CD4-positive, alpha-beta T cell treated with Interleukin-17A for 4 hours (primary cell): ENCODE results near the gene PRR35.

ENCODE experiments used
- DNase-seq: peaks from one replicate; pipeline ENCODE4 v3.0.0-alpha.2; 2020; ENCODE audit warnings: mixed read lengths

Gene PRR35

DNA sequence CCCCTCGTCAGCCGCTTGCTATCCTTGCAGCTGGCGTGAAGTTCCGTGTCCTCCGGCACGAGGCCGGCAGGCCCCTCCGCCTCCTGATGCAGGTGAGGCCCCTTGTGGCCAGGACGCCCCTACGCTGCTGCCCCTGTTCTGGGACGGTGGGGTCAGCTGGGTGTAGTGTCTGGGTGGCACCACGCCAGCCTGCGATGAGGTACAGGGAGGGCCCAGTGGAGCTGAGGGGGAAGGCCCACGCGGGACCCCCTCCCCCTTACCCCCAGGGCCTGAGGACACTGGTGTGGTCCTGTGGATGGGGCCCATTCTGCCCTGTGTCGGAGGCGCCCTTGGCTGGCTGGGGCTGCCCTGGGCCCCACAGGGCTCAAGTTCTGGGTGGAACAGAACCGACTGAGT is 22.0 kb downstream of the PRR35 start:
- no peak for DNase-seq

- DNase-seq = no peak
These were observed 22.6 kb downstream of the PRR35 start for GRCh38 chr16:582614-583331.

DNA sequence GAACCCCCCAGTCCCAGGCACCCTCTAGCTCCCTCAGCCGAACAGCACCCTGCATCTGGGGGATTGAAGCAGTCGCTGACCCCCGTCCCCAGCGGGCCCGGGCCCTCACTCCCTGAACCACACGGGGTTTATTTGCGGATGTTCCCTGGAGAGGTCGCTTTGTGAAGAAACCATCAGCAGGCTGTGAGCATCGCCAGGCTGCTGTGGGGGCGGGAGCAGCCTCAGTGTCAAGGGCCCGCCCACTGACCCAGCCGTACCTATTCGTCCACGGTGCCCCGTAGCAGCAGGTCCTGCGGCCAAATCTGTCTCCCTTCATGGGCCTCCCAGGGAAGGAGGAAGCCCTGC is 23.2 kb downstream of the PRR35 start:
- no peak for DNase-seq

GRCh38 chr16:583815-584591 is 23.8 kb downstream of the PRR35 start:
- no peak for DNase-seq

GRCh38 chr16:585351-585750 is 25.2 kb downstream of the PRR35 start:
- no peak for DNase-seq

DNA sequence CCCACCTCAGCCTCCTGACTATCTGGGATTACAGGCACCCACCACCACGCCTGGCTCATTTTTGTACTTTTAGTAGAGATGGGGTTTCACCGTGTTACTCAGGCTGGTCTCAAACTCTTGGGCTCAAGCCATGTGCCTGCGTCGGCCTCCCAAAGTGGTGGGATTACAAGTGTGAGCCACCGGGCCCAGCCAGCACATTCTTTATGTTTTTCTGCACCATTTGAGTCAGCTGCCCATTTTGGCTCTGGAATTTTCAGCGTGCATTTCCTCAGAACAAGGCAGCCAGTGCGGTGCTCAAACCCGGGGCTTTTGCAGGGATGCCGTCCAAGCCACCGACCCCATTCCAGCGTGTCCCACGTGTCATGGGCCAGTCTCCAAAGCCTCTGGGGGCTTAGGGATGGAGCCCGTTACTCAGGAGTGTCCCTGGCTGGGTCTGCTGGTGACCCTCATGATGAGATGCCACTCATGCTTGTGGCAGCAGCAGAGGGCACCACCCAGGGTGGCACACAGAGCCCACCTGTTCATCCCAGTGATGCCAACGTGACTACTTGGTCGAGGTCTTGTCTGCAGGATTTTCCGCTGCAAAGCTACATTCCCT is 26.0 kb downstream of the PRR35 start:
- no peak for DNase-seq

- DNase-seq = no peak
These were observed 26.7 kb downstream of the PRR35 start for GRCh38 chr16:586645-587590.

DNA sequence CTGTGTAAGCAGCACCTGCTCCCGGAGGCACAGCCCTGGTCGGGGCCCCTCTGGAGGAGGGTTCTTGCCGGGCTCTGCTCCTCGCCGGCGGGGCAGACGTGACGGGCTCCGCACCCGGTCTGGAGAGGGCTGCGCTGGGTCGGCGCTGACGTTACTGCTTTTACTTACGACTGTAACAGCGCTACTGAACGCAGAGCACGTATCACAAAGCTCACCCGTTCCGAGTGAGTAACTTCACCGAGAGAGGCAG is 28.4 kb downstream of the PRR35 start:
- DNase-seq = peak; percentile 64

- DNase-seq = peak; percentile 98
These were observed 28.9 kb downstream of the PRR35 start for GRCh38 chr16:588889-589657.

- DNase-seq = peak; percentile 99
These were observed 29.5 kb downstream of the PRR35 start, which contains the start of gene RAB40C for GRCh38 chr16:589658-590187. RAB40C (plus strand) TSS chr16:590066; CDS start chr16:590292, 226 bp downstream.

DNA sequence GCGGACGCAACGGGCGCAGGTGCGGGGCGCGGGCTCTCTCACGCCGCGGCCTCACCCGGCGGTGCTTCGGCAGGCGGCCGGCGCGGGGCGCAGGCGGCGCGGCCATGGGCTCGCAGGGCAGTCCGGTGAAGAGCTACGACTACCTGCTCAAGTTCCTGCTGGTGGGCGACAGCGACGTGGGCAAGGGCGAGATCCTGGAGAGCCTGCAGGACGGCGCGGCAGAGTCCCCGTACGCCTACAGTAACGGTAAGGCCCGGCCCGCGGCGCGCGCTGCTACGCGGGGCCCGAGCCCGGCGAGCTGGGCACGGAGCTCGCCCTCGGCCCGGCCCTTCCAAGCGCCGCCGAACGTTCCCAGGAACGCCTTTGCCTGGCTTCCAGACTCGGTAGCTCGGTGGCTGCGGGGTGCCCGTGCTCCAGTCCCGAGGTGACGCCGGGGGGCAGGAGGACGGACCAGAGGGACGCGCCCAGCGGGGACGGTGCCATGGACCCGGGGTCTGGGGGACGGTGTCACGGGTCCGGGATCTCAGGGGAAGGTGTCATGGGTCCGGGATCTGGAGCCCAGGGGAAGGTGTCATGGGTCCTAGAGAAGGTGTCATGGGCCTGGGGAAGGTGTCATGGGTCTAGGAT is 30.1 kb downstream of the PRR35 start:
- no peak for DNase-seq

DNA sequence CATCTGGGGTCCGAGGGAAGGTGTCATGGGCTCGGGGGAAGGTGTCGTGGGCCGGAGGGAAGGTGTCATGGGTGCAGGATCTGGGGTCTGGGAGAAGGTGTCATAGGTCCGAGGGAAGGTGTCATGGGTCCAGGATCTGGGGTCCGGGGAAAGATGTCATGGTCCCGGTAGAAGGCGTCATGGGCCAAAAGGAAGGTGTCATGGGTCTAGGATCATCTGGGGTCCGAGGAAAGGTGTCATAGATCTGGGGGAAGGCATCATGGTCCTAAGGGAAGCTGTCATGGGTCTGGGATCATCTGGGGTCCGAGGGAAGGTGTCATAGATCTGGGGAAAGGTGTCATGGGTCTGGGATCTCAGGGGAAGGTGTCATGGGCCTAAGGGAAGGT is 30.6 kb downstream of the PRR35 start:
- no peak for DNase-seq

DNA sequence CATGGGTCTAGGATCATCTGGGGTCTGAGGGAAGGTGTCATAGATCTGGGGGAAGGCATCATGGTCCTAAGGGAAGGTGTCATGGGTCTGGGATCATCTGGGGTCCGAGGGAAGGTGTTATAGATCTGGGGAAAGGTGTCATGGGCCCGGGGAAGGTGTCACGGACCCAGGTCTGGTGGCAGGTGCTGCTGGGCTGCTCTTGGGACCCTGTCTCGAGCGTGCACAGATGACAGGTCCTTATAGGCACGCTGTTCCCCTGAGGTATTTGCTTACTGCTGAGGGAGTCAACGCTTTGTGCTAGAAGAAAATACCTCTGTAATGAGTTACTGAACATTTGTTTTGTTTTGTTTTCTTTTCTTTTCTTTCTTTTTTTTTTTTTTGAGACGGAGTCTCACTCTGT is 31.0 kb downstream of the PRR35 start:
- DNase-seq = no peak

DNA sequence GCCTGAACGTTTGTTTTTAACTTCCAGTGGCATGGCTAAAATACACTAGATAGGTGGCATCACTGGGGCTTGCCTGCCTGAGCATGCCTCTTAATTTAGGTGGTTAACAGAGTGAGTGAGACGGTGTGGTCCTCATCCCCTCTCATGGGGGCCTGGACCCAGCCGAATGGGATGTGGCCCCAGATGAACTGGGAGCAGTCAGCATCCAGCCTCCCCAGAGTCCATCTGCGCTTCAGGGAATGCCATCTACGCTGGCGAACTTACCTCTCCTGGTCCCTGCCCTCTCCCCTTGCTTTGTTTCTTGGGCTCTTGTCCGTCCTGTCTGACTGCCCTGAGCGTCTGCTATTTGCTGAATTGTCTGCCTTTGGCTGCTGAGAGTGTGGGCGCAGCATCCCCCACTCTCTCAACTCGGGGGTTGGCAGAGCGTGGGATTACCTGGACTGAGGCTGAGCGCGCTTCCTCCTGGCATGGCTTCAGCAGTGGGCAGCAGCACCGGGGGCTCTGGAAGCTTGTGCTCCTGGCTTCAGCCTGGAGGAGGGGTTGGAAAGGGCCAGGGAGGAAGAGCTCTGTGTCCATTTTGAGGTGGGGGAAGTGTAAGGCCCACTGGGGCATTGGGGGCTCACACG is 31.8 kb downstream of the PRR35 start:
- no peak for DNase-seq

DNA sequence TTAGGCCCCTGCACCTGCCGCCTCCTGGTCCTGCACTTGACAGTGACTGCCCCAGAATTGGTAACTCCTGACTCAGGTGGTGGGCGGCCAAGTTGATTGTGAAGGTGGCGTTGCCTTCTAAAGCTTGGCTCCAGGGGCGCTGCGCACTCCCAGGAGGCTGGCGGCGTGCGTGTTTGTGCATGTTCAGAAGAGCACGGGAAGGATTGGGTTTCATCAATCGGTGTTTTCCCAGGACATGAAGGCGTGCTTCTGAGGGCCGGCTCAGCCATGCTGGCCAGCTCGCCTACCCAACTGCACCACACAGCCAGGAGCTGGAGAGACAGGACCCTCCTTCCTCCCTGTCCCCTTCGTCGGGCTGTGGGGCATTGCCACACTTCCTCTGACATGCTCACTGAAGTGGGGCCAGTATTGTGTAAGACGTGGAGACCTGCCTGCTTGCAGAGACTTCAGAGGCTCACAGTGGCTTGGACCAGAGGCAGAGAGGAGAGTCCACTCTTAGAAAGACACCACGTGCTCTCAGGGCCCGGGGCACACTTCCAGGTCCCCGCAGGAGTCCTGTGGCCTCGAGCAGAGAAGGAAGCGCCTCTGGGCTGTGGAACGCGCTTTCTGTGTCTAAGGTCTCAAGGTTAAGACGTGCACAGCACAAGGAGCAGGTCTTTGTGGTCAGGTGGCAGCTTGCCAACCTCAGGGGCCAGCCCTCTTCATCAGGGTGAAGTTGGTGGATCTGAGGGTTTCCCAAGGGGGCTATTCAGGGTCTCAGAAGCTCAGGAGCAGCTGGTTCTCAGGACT is 32.5 kb downstream of the PRR35 start:
- DNase-seq = no peak

- no peak for DNase-seq
These were observed 33.2 kb downstream of the PRR35 start for GRCh38 chr16:593406-593805.

GRCh38 chr16:593807-594206 is 33.6 kb downstream of the PRR35 start:
- no peak for DNase-seq

- DNase-seq = no peak
These were observed 34.9 kb downstream of the PRR35 start for GRCh38 chr16:595094-595528.

DNA sequence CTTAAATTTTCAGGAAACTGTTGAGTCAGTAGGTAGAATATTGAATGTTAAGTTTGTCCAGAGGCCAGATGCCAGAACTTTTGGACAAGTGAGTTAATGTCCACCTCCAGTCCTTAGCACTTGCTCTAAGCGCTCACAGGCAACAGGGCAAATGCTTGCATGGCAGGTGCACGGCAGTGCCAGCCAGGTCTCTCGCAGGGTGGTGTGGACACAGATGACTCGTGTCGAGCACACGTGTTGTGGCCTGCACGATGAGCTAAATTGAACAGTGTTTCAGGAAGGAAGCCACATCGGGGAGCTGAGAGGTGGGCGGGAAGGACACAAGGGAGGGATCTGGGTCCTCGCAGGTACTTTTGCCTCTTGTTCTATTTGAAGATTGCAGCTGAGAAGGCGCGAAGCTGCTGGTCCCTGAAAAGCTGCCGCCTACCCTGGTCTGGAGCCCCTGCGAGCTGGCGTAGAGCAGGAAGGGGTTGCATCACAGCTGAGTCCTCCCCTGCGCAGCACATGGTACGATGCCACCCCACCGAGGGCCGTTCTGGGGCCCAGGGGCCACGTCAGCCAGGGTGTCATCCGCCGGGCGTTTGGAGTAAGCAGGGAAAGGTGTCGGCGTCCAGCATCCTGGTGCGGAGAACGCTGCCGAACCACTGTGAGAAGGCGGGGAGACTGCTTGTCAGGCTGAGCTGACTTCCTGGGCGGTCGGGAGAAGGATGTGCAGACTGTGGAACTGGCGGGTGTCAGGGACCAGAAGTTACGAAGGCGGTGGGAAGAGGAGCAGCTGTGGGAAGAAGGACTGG is 35.9 kb downstream of the PRR35 start:
- DNase-seq = no peak

DNA sequence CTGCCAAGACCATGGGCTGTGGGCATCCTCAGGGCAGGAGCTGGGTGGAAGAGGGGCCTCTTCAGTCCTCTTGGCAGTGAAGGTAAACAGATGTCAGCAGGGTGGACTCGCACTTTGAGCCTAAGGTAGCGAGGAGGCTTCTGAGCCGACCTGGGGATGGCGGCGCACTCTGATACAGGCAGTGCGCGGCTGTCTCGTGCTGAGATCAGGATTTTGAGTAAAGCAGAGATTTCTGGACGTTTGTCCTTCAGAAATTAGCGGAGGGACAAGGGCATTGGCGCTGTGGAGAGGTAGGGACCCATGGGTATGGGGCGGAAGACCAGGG is 36.5 kb downstream of the PRR35 start:
- DNase-seq = no peak
